SK-N-SH (cell line): Measurements from ENCODE around the gene TJP2. TPM values are rescaled to one million over a fixed set of nuclear protein-coding genes. Genes with fewer than 3 reads are reported as not detected.

Experiments
- CTCF ChIA-PET: fragments of 300-600, 350-600 bp; formaldehyde crosslinking; extraction: SDS; loops from one replicate; lab custom pipeline; 2021; lab: Yijun Ruan, JAX
- POLR2A ChIA-PET: fragments of 350-600 bp; sonication (Branson Sonifier 250); formaldehyde crosslinking; extraction: SDS; loops from one replicate; lab custom pipeline; 2020; ENCODE audit warnings: antibody characterized with exemption, inconsistent platforms; lab: Yijun Ruan, JAX
- DNase-seq: peaks from one replicate; pipeline ENCODE4 v3.0.0; 2012
- H2AFZ ChIP-seq: fragments of 200-600 bp; sonication (generic); 2 replicates; pipeline ENCODE4 v1.8.1; 2016; ENCODE audit warnings: antibody characterized with exemption, mild to moderate bottlenecking, low read depth
- H3F3A ChIP-seq: fragments of 200-600 bp; sonication (generic); replicated peaks from 2 replicates; pipeline ENCODE3; 2016; ENCODE audit warnings: antibody characterized with exemption, mild to moderate bottlenecking; ENCODE audit not compliant: insufficient read depth
- H3K27ac ChIP-seq, 2 experiments: fragments of 200-500 bp in 1 of 2; fragments of 200-600 bp in 1 of 2; sonication (Bioruptor generic) in 1 of 2; sonication (generic), shearing (Covaris generic) in 1 of 2; 2 replicates each; pipeline versions ENCODE4 v1.5.1 to v1.6.1; 2014 to 2016; ENCODE audit warnings: low read depth in 2 of 2, inconsistent platforms in 1 of 2, low read length in 1 of 2, mild to moderate bottlenecking in 1 of 2, mixed read lengths in 1 of 2
- H3K27me3 ChIP-seq: fragments of 200-600 bp; sonication (generic), shearing (Covaris generic); 2 replicates; pipeline ENCODE4 v1.6.1; 2016; ENCODE audit warnings: mixed run types; ENCODE audit not compliant: insufficient read depth
- H3K36me3 ChIP-seq, 2 experiments: fragments of 200-500 bp in 1 of 2; fragments of 200-600 bp in 1 of 2; sonication (Bioruptor generic) in 1 of 2; sonication (generic) in 1 of 2; replicated peaks in 1 of 2; 2 replicates each; pipeline versions ENCODE3 to v1.5.1; 2014 to 2016; ENCODE audit warnings: low read length in 1 of 2, mild to moderate bottlenecking in 1 of 2; ENCODE audit not compliant: insufficient read depth in 2 of 2, control insufficient read depth in 1 of 2
- H3K4me1 ChIP-seq, 2 experiments: fragments of 200-500 bp in 1 of 2; fragments of 200-600 bp in 1 of 2; sonication (Bioruptor generic) in 1 of 2; sonication (generic), shearing (Covaris generic) in 1 of 2; 2 replicates each; pipeline versions ENCODE4 v1.5.1 to v1.6.1; 2014 to 2016; ENCODE audit warnings: low read depth in 1 of 2, low read length in 1 of 2, mixed run types in 1 of 2; ENCODE audit not compliant: insufficient read depth in 2 of 2, control insufficient read depth in 1 of 2
- H3K4me2 ChIP-seq: fragments of 200-600 bp; sonication (generic), shearing (Covaris generic); 2 replicates; pipeline ENCODE4 v1.6.1; 2017; ENCODE audit warnings: mixed run types
- H3K4me3 ChIP-seq, 2 experiments: fragments of 200-500 bp in 1 of 2; fragments of 200-600 bp in 1 of 2; sonication (Bioruptor generic) in 1 of 2; sonication (generic), shearing (Covaris generic) in 1 of 2; 2 replicates each; pipeline versions ENCODE4 v1.5.1 to v1.8.1; 2014 to 2016; ENCODE audit warnings: low read depth in 2 of 2, inconsistent platforms in 1 of 2, low read length in 1 of 2, mild to moderate bottlenecking in 1 of 2, mixed read lengths in 1 of 2, moderate library complexity in 1 of 2
- H3K79me2 ChIP-seq: fragments of 200-600 bp; sonication (generic); 2 replicates; pipeline ENCODE4 v1.8.1; 2017; ENCODE audit warnings: mild to moderate bottlenecking; ENCODE audit not compliant: insufficient read depth
- H3K9ac ChIP-seq: fragments of 200-600 bp; sonication (generic); 2 replicates; pipeline ENCODE4 v1.6.1; 2017; ENCODE audit warnings: mixed run types
- H3K9me2 ChIP-seq: fragments of 200-600 bp; sonication (generic); 2 replicates; pipeline ENCODE4 v1.6.1; 2017; ENCODE audit warnings: mixed run types
- H3K9me3 ChIP-seq: fragments of 200-600 bp; sonication (generic); 2 replicates; pipeline ENCODE4 v1.6.1; 2017; ENCODE audit warnings: mixed run types, mild to moderate bottlenecking, moderate library complexity
- H4K20me1 ChIP-seq: fragments of 200-600 bp; sonication (generic); 2 replicates; pipeline ENCODE4 v1.6.1; 2017; ENCODE audit warnings: mild to moderate bottlenecking, mixed run types; ENCODE audit not compliant: insufficient read depth
- EZH2phosphoT487 ChIP-seq: fragments of 200-600 bp; sonication (generic); IDR thresholded peaks from 2 replicates; pipeline ENCODE4 v1.6.1; 2017; ENCODE audit warnings: low read depth, mixed run types, mild to moderate bottlenecking, antibody characterized with exemption, moderate library complexity, borderline replicate concordance
- FOSL2 ChIP-seq: IDR thresholded peaks from 2 replicates; pipeline ENCODE4 v1.4.0; 2012; ENCODE audit warnings: low read depth, mild to moderate bottlenecking, moderate library complexity, borderline replicate concordance
- FOXM1 ChIP-seq: IDR thresholded peaks from 2 replicates; pipeline ENCODE4 v1.4.0; 2012; ENCODE audit warnings: low read depth, mild to moderate bottlenecking
- GATA2 ChIP-seq: sonication (generic); formaldehyde crosslinking; IDR thresholded peaks from 2 replicates; pipeline ENCODE4 v1.5.0; 2020; ENCODE audit warnings: mild to moderate bottlenecking, missing genetic modification reagents
- IRF3 ChIP-seq: fragments of 150-350 bp; IDR thresholded peaks from 2 replicates; pipeline ENCODE4 v1.6.1; 2016; ENCODE audit warnings: mild to moderate bottlenecking, low read depth, low read length
- MEF2A ChIP-seq: IDR thresholded peaks from 2 replicates; pipeline ENCODE4 v1.4.0; 2012; ENCODE audit warnings: low read depth, borderline replicate concordance
- MXI1 ChIP-seq: IDR thresholded peaks from 2 replicates; pipeline ENCODE4 v1.6.1; 2012; ENCODE audit warnings: mild to moderate bottlenecking, low read depth, low read length, improper control_type of control experiment
- NRF1 ChIP-seq: IDR thresholded peaks from 2 replicates; pipeline ENCODE4 v1.6.1; 2012; ENCODE audit warnings: low read depth, mild to moderate bottlenecking, low read length
- PBX3 ChIP-seq: IDR thresholded peaks from 2 replicates; pipeline ENCODE4; 2012
- RAD21 ChIP-seq: IDR thresholded peaks from 2 replicates; pipeline ENCODE4 v1.6.1; 2012; ENCODE audit warnings: mild to moderate bottlenecking, low read length
- RFX5 ChIP-seq: IDR thresholded peaks from 2 replicates; pipeline ENCODE4 v1.6.1; 2012; ENCODE audit warnings: mild to moderate bottlenecking, improper control_type of control experiment, low read length
- SIN3A ChIP-seq: IDR thresholded peaks from 2 replicates; pipeline ENCODE4 v1.6.1; 2012; ENCODE audit warnings: low read depth, mild to moderate bottlenecking, low read length, moderate library complexity, borderline replicate concordance
- TAF1 ChIP-seq: IDR thresholded peaks from 2 replicates; pipeline ENCODE4 v1.6.1; 2012; ENCODE audit warnings: low read depth, mild to moderate bottlenecking, low read length, moderate library complexity, borderline replicate concordance
- YY1 ChIP-seq: IDR thresholded peaks from 2 replicates; pipeline ENCODE4 v1.4.0; 2012; ENCODE audit warnings: low read depth, mild to moderate bottlenecking
- WGBS: methylation state at CpG from one replicate; pipeline ENCODE4 v1.1.6; 2017; ENCODE audit warnings: low lambda C conversion rate; 5-methylcytosine and 5-hydroxymethylcytosine counted together
- polyA plus RNA-seq, 3 experiments: library from polyadenylated mRNA; depleted of rRNA; stranded (reverse); fragments of >200 nt; gene quantifications; 2 replicates each; pipeline ENCODE4 v1.2.3, GENCODE V29; 2012
- TF ChIP-seq, protein P1 (sequence below): IDR thresholded peaks from 2 replicates; pipeline ENCODE4 v1.4.0; 2012; ENCODE audit warnings: low read depth

Gene TJP2
- polyA plus RNA-seq, 1 of the 3 experiments (the other 2 are of a cell fraction) = 17.7 TPM

DNA sequence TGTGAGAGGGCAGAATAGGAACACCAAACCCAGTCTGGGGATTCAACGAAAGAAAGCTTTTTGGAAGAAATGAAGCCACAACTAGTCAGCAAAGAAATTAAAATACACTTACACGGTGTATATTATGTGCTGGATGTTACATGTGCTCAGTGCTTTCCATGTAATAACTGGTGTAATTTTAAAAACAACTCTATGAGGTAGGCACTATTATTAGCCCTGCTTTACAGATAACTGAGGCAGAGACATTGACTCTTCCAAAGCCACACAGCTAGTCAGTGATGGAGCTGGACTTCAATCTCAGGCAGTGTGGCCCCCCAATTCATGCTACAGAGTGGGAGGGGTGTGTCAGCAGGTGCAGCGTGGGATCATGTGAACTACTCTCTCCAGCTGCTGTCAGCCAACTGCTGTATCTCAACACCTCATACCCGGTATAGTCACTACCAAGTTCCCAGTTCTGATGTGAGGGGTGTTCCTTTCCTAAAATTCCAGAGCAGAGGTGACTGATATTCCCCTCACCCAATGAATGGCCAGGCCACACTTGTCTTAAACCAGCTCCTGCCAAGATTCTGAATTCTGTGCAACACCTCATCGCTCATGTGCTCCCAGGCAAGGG, 33.8 kb upstream of the TJP2 start:
- POLR2A ChIA-PET = no interaction called here
- TF ChIP-seq IRF3 (no peak), EZH2phosphoT487 (no peak), FOSL2 (no peak), RFX5 (no peak), FOXM1 (no peak), PBX3 (no peak), GATA2 (no peak), NRF1 (no peak), RAD21 (no peak), YY1 (no peak), SIN3A (no peak), MEF2A (no peak)
- TF ChIP-seq, protein P1, sequence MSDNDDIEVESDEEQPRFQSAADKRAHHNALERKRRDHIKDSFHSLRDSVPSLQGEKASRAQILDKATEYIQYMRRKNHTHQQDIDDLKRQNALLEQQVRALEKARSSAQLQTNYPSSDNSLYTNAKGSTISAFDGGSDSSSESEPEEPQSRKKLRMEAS = no peak
- TF ChIP-seq, all 33 proteins: peak for 0
- Histone ChIP-seq H3K27ac (no peak overlapping the region), H4K20me1 (no peaks in the 10 kb centered on the region), H3K36me3 (no peaks in the 10 kb centered on the region), H3K9ac (no peak overlapping the region), H3K4me2 (no peak overlapping the region), H3K9me3 (no peaks in the 10 kb centered on the region), H3K79me2 (no peaks in the 10 kb centered on the region), H3K4me3 (no peak overlapping the region), H3K9me2 (no peaks in the 10 kb centered on the region), H2AFZ (no peak overlapping the region), H3K27me3 (no peaks in the 10 kb centered on the region), H3F3A (peaks cover 1% of the 10 kb centered on the region), H3K4me1 (peaks cover 2 to 8% of the 10 kb centered on the region in 2 experiments; a peak in 2 of 4 replicates)
- no peak for DNase-seq
- WGBS = 90% methylated on average over 5 of the region's 5 CpGs
- CTCF ChIA-PET = interaction anchor here (1.2 kb wide), 1 partner anchor 53 kb away, joined by 3 read pairs; no protein-coding TSS in a partner anchor

DNA sequence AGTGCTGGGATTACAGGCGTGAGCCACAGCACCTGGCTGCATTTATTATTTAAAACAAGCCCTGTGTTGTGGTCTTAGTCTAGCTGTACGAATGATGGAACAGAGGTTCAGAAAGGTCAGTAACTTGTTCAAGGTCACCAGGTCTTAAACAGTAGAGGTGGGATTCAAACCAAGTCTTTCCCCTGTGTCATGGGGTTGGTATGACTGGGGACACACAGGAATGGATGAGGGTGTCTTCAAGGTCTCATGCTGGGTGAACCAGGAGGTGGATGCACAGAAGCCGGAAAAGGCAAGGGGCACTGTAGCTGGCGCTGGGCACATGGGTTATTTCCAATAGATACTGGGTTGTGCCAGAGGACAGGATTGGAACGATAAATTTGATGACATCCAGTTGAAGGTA, 32.2 kb upstream of the TJP2 start:
- no peaks in the 10 kb centered on the region for H3K9me2 ChIP-seq
- no peak overlapping the region for H2AFZ ChIP-seq
- H3F3A ChIP-seq = peaks cover 6% of the 10 kb centered on the region
- no peaks in the 10 kb centered on the region for H3K27me3 ChIP-seq
- no peaks in the 10 kb centered on the region for H3K9me3 ChIP-seq
- H3K9ac ChIP-seq = no peak overlapping the region
- H3K36me3 ChIP-seq = no peaks in the 10 kb centered on the region
- no peak overlapping the region for H3K4me3 ChIP-seq
- ChIA-PET POLR2A (no interaction called here), CTCF (no interaction called here)
- no peak overlapping the region for H3K4me2 ChIP-seq
- no peaks in the 10 kb centered on the region for H3K79me2 ChIP-seq
- no peaks in the 10 kb centered on the region for H4K20me1 ChIP-seq
- peaks cover 8 to 13% of the 10 kb centered on the region in 2 experiments; a peak in 2 of 4 replicates for H3K4me1 ChIP-seq
- 98% methylated on average over 4 of the region's 5 CpGs for WGBS
- no peak for TF ChIP-seq MXI1
- TF ChIP-seq TAF1 = no peak
- TF ChIP-seq, protein P1 = no peak
- TF ChIP-seq, all 33 proteins: peak for 0
- no peak overlapping the region for H3K27ac ChIP-seq
- DNase-seq = no peak
